NCI-H2196 (cell line): ENCODE data around the gene AFM.
"Not testable (repeated sequence)": the region's sequence is repeated elsewhere in the genome, so short reads cannot be mapped to it uniquely, and the experiment has no call there.

Experiments
- DNase-seq: peaks from one replicate; lab custom pipeline; 2025; ENCODE audit not compliant: unreplicated experiment; lab: John Stamatoyannopoulos, UW

Gene AFM

DNA sequence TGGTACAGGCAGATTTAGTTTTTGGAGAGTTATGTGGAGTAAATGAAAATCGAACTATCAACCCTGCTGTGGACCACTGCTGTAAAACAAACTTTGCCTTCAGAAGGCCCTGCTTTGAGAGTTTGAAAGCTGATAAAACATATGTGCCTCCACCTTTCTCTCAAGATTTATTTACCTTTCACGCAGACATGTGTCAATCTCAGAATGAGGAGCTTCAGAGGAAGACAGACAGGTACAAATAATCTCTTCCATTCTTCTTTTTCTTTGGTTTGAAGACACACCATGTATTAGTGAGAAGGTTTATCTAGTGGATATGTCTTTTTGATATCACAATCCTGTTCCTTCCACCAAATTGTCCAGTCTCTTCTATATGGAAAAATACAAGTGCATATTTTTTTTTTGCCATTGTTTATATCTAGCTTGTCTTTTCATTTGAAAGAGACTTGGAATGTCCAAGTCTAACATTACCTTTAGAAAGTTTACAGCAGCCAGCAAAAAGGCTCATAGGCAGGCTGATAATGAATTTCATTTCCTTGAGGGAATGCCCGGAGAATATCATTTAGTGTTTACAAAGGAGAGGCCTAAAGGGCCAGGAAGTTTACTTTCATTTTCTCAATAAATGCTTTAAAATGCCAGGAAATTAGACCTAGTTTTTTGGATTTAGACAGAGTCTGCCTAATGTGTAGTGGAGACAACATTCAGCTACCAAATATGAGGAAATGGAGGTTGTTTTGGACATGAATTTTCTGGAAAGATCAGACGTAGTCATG is 18.6 kb downstream of the AFM start:
- no peak for DNase-seq

DNA sequence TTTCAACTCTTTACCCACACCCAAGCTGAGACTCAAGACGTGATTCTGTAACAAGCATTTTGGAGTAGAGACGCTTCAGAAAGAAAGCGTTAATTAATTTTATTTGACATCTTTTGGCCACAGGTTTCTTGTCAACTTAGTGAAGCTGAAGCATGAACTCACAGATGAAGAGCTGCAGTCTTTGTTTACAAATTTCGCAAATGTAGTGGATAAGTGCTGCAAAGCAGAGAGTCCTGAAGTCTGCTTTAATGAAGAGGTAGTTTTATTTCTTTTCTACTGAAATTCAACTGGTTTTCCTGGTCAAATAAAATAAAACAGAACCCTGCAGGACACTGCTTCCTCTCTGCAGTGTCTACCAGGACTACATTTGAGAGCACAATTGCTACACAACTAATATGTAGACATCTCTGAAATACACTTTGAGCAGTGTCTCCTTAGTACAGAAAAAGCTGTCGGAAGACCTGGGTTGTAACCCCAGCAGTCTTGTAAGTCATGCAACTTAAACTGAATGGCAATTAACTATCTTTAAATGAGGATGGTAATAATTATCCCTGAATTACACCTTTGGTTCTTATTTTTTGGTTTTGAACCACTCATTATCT is 20.2 kb downstream of the AFM start:
- DNase-seq: no peak

DNA sequence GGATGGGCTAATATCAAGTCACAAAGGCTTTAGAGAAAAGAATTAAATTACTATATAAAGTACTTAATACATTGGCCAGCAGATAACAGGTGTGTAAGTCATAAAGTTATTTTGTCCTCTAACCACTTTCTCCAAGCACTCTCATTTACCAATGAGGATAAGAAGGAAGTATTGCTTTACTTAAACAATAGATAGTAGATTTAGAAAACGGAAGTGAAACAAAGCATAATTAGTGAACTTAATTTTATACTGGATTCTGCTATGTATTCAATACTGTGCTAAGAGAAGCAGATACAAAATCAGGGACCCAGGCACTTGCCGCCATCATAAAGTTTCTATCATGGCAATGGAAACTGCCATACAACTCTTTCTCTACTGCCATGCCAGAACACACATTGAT is 24.0 kb downstream of the AFM start:
- DNase-seq: no peak

DNA sequence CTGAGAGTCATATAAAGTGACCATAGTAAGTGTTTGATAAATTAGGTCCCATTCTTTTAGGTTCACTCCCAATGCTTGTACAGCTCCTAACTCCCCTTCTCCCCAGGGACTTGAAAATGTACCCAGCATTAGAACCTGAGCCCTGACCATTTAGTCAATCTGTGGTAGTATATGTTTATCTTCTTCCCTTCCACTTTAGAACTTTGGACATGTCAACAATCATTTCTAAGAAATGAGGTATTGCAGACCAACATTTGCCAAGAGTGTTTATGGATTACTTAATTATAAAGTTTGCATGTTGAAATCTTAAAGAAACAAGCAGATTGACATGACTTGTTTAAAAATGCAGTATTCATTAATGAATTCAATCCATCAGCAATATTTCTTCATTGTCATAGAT is 26.0 kb downstream of the AFM start:
- DNase-seq: no peak

DNA sequence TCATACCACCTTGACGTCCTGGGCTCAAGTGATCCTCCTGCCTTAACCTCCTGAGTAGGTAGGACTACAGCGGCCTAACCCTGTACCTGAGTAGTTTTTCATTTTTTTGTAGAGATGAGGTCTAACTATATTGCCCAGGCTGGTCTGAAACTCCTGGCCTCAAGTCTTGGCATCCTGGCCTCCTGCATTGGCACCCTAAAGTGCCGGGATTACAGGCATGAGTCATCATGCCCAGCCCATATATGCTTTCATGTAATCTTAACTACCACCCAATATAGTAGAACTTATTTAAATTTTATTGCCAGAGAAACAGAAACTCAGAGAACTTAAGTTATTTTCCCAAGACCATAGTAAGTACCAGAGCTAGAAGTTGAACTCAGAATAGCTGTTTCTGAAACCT is 27.1 kb downstream of the AFM start:
- DNase-seq: no peak

DNA sequence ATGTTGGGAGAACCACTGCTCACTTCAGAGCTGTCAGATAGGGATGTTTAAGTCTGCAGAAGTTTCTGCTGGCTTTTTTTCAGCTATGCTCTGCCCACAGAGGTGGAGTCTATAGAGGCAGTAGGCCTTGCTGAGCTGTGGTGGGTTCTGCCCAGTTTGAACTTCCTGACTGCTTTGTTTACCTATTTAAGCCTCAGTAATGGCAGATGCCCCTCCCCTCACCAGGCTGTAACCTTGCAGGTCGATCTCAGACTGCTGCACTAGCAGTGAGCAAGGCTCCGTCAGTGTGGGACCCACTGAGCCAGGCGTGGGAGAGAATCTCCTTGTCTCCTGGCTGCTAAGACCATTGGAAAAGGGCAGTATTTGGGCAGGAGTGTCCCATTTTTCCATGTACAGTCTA is 36.8 kb downstream of the AFM start:
- DNase-seq: no peak

DNA sequence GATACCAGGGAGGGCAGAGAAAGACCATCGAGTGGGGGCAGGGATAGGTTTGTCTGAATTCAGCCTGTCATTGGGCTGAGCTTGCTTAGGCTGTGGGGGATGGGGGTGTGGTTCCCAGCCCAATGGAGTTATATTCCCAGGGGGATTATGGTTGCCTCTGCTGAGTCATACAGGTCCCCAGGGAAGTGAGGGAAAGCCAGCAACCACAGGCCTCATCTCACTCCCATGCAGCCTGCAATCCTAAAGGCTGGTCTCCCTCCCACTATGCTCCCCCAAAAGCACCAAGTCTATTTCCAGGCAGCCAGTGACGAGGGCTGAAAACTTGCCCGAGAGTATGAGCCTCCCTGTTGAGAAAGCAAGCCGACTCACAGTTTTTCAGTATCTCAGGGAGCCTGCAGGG is 39.3 kb downstream of the AFM start:
- DNase-seq: no peak

DNA sequence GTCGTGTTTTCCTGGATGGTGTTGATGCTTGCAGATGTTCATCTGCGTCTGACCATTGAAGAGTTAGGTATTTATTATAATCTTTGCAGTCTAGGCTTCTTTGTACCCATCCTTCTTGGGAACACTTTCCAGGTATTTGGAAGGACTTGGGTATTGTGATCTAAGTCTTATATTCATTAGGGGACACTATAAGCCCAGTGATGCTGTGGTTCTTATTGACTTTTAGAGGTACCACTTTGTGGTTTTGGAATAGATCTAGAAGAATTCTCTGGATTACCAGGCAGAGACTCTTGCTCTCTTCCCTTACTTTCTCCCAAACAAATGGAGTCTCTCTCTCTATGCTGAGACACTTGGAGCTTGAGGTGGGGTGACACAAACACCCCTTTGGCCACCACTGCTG is 41.6 kb downstream of the AFM start:
- DNase-seq: no peak

DNA sequence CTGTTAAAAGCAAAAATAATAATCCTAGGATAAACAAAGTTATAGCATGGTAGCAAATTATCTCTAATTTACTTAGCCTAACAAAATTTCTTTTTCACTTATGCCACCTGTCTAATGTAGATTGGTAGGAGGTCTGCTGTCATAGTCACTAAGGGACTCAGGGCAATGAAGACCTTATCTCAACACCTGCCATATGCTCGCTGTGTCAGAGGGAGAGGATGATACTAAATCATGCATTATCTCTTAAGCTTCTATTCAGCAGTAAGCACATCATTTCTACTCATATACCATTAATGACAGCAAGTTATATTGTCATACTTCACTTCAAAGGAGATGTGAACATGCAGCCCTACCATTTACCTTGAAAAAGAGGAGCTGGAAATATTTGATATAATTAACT is 44.1 kb downstream of the AFM start:
- no peak for DNase-seq

DNA sequence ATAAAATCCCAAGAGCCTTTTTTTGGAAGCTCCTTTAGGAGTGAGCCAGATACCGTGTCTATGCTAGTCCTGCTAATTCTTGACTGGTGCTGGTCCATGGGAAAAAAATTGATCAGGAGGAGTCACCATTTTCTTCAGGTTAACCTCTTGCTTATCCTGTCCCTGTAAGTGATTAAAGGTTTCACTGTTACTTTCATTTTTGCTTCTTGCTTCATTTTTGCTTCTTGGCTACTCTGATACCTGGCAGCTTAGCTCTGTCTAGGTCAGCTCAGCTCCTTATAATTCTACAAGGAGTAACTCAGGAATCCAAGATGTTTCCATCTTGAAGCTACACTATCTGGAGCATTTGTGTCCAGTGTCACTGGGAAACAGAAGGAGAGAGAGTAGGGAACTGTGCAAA is 45.7 kb downstream of the AFM start:
- no peak for DNase-seq

DNA sequence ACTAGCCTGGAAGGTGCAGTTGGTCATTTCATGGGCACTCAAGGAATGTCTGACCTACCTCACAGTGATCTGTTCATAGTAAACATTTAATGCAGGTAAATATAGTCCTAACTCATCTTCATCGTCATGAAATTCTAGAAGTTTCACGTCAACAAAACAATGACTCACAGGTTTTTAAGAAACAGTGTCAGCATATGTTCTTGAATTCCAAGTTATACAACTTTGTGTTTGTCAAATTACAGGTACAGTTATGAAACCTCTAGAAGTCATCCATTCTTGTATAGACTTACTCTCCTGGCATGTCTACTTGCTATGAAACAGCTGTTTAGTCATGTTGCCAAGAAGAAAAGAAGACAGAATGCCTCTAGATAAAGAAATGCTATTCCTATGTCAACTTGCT is 46.6 kb downstream of the AFM start:
- DNase-seq: no peak

DNA sequence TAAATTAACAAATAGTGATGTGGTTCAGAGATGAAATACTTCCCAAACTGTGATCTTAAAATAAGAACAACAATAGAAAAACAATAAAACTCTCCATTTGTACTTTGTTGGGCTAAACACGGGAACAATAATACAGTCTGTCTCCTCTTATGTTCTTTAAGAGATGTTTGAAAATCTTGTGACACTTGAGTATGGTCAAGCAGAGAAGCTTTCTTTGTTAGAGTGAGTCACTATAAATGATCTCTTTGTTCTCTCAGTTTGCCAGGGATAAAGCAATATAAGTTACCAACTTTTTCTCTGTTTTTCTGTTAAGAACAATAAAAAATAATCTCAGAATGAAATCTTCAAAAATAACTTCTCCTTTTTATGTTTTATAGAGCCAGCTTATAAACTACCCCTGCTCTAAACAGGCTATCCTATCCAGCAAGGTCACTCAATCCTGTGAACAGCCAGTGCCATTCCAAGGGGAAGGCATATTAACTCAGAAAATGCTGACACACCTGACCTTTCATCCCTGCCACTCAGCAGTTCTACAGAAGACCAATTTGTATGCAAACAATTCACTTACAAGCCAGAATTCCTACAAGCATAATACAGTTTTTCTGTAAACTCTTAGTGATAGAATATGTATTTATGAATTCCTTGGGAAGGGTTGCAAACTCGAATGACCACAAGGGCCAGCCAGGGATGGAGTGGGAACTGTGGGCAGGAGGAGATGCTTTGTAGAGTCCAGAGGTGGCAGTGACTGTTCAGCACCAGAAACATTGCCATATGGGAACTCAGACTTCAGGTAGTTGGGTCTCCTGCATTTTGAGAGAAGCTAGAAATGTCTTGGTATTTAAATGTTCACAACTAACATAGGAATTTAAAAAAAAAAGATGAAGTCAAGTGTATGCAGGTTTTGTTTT is 52.2 kb downstream of the AFM start:
- DNase-seq: no peak

DNA sequence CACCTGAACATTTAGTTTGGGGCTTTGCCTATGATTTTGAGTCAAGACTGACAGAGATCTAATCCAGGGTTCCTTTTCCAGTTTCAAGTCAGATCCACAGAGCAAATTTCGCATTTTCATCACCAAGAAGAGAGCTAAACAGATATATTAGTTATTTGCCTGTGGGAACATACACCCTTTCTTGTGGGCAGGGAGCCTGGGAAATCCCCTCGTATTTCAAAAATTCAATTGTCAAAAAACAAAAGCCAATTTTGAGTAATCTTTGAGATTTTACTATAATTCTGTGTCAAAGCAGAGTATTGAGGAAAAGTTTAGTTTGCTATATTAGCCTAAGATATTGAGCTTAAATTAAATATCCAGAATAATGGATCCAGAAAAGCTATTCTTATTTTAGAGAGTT is 56.6 kb downstream of the AFM start:
- no peak for DNase-seq

DNA sequence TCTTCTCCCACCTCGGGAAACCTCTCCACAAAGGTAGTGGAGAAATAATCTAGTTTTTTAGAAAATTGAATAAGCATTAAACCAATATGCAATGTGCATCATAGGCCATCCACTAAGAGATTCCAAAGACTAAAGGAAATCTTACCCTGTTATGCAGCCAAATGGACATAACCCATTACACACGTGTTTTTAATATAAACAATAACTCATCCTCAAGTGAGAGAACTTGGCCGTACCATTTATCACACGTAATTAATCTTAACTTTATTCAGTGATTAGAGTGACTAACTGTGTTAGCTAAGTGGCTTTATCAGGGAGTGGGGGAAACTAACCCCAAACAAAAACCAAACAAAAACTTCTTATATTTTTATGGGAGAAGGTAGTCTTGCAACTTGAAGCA is 57.8 kb downstream of the AFM start:
- no peak for DNase-seq

DNA sequence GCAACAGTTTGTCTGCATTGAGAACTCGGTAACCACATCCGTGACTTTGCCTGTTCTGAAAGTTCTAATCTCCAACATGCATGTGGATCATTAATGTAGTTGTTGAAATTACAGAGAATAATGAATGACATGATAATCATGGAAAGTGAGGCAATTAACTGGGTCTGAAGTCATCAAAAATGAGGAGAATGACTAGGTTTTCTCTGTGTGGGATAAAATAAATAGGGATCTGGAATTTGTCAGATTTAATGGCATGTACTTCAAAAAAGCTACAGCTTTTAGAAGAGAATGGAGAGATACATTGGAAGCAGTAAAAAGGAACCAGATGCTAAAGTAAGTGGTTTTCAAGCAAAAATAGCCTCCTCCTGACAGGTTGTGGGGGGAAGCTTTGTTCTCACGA is 59.3 kb downstream of the AFM start:
- no peak for DNase-seq

DNA sequence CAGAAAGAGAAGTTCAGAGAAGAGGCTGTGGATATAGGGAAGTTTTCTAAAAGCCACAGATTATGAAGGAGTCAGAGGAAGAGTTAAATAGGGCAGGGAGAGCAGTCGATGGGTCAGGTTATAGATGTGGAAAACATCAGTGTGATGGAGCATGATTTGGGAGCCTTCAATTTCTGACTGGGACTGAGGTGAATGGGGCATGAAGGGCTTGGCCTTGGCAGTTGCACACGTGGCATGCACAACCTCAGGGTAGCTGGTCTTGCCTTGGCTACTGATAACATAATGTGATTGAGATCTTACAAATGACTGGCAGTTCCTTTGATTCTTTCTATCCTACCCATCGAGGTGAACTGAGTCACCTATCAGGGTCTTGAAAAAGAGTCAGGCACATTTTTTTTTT is 59.7 kb downstream of the AFM start:
- no peak for DNase-seq

DNA sequence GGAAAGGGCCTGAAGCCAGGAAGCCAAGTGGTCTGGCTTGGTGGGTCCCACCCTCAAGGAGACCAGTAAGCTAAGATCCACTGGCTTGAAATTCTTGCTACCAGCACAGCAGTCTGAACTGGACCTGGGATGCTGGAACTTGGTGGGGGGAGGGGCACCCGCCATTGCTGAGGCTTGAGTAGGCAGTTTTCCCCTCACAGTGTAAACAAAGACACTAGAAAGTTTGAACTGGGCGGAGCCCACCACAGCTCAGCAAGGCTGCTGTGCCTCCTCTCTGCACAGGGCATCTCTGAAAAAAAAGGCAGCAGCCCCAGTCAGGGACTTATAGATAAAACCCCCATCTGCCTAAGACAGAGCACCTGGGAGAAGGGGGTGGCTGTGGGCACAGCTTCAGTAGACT is 63.1 kb downstream of the AFM start:
- DNase-seq: no peak

DNA sequence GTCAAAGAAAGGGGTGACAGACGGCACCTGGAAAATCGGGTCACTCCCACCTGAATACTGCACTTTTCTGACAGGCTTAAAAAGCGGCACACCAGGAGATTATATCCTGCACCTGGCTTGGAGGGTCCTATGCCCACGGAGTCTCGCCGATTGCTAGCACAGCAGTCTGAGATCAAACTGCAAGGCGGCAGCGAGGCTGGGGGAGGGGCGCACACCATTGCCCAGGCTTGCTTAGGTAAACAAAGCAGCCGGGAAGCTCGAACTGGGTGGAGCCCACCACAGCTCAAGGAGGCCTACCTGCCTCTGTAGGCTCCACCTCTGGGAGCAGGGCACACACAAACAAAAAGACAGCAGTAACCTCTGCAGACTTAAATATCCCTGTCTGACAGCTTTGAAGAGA is 69.3 kb downstream of the AFM start:
- not testable (repeated sequence) for DNase-seq
